Measurements from ENCODE around the gene LRP1B.

DNA sequence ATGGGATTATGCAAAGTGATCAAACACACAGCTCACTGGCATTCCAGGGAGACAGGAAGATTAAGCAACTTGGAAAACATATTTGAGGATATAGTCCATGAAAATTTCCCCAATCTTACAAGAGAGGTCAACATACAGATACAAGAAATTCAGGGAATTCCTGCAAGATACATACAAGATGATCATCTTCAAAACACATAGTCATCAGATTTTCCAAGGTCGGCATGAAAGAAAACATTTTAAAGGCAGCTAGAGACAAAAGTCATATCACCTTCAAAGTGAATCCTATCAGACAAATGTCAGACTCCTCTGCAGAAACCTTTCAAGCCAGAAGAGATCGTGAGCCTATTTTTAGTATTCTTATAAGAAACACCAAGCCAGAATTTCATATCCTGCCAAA is 1188.5 kb downstream of the LRP1B start:
- TF ChIP-seq POLR2AphosphoS5 (IDR thresholded peaks at IDR 0.05; ENCODE audit: low read depth, low read length) (no peak), YY1 (IDR thresholded peaks at IDR 0.05; ENCODE audit: low read depth) (no peak), SMC3 (IDR thresholded peaks at IDR 0.05; ENCODE audit: low read depth, low read length) (no peak), EP300 (IDR thresholded peaks at IDR 0.05; ENCODE audit: borderline replicate concordance in 1 of 2, low read depth in 1 of 2, low read length in 1 of 2) (no peak), EZH2phosphoT487 (IDR thresholded peaks at IDR 0.05; ENCODE audit: borderline replicate concordance, low read depth) (no peak)
- TF ChIP-seq, protein P1, sequence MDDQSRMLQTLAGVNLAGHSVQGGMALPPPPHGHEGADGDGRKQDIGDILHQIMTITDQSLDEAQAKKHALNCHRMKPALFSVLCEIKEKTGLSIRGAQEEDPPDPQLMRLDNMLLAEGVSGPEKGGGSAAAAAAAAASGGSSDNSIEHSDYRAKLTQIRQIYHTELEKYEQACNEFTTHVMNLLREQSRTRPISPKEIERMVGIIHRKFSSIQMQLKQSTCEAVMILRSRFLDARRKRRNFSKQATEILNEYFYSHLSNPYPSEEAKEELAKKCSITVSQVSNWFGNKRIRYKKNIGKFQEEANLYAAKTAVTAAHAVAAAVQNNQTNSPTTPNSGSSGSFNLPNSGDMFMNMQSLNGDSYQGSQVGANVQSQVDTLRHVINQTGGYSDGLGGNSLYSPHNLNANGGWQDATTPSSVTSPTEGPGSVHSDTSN (IDR thresholded peaks at IDR 0.05): no peak
- TF ChIP-seq, protein P2, sequence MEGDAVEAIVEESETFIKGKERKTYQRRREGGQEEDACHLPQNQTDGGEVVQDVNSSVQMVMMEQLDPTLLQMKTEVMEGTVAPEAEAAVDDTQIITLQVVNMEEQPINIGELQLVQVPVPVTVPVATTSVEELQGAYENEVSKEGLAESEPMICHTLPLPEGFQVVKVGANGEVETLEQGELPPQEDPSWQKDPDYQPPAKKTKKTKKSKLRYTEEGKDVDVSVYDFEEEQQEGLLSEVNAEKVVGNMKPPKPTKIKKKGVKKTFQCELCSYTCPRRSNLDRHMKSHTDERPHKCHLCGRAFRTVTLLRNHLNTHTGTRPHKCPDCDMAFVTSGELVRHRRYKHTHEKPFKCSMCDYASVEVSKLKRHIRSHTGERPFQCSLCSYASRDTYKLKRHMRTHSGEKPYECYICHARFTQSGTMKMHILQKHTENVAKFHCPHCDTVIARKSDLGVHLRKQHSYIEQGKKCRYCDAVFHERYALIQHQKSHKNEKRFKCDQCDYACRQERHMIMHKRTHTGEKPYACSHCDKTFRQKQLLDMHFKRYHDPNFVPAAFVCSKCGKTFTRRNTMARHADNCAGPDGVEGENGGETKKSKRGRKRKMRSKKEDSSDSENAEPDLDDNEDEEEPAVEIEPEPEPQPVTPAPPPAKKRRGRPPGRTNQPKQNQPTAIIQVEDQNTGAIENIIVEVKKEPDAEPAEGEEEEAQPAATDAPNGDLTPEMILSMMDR (IDR thresholded peaks at IDR 0.05): no peak
